Kidney (tissue), 14 donors: ENCODE measurements around the gene STK33. TPM values are rescaled to one million over a fixed set of nuclear protein-coding genes. Genes with fewer than 3 reads are reported as not detected.

Experiments used
- DNase-seq, 5 donors: peaks; one replicate each; pipeline ENCODE4 v3.0.0-alpha.2; 2013 to 2020
- FAIRE-seq: peaks from 2 replicates; lab custom pipeline; 2012; peaks lifted over from hg19 to GRCh38; lab: Jason Lieb, UNC
- H3K27ac ChIP-seq, 2 donors: one replicate each; pipeline ENCODE4 v1.7.0; 2013; ENCODE audit warnings: low read depth in 2 of 2, low read length in 2 of 2, inconsistent platforms in 1 of 2
- H3K27me3 ChIP-seq: one replicate; pipeline ENCODE4 v1.7.1; 2013; ENCODE audit warnings: low read length, inconsistent platforms; ENCODE audit not compliant: control insufficient read depth, insufficient read depth
- H3K36me3 ChIP-seq, 3 donors: one replicate each; pipeline versions ENCODE4 v1.7.0 to v1.7.1; 2013; ENCODE audit warnings: low read length in 3 of 3, control low read depth in 1 of 3, inconsistent platforms in 1 of 3; ENCODE audit not compliant: insufficient read depth in 3 of 3, control insufficient read depth in 2 of 3
- H3K4me1 ChIP-seq, 3 donors: one replicate each; pipeline versions ENCODE4 v1.7.0 to v1.7.1; 2013; ENCODE audit warnings: low read length in 3 of 3, inconsistent platforms in 1 of 3, low read depth in 1 of 3; ENCODE audit not compliant: control insufficient read depth in 2 of 3, insufficient read depth in 2 of 3
- H3K4me3 ChIP-seq, 3 donors: one replicate each; pipeline versions ENCODE4 v1.7.0 to v1.8.1; 2013; ENCODE audit warnings: low read length in 3 of 3, control low read depth in 1 of 3, inconsistent platforms in 1 of 3
- H3K9ac ChIP-seq, 3 donors: one replicate each; pipeline versions ENCODE4 v1.7.0 to v1.7.1; 2013; ENCODE audit warnings: low read length in 3 of 3, control low read depth in 1 of 3, inconsistent platforms in 1 of 3
- H3K9me3 ChIP-seq, 3 donors: one replicate each; pipeline versions ENCODE4 v1.7.0 to v1.7.1; 2013; ENCODE audit warnings: low read length in 3 of 3, control low read depth in 1 of 3, inconsistent platforms in 1 of 3; ENCODE audit not compliant: control insufficient read depth in 2 of 3, insufficient read depth in 1 of 3
- intact Hi-C: fragments of 100-400 bp; cut with DNase I; formaldehyde crosslinking; loops from one replicate; pipeline ENCODE4 v1.11.1; 2022
- polyA plus RNA-seq: library from polyadenylated mRNA; stranded (reverse); fragments of 350-450 nt; fragmentation: Illumina TruSeq; extraction: RNeasy Lipid Tissue Mini Kit (QIAGEN cat#74804); gene quantifications from one replicate; pipeline ENCODE4 v1.2.3, GENCODE V29; 2014; ENCODE audit warnings: low read depth, low replicate concordance; ENCODE audit not compliant: insufficient read depth
- total RNA-seq: library from RNA; stranded (reverse); fragmentation: NEBNext Ultra II Directional; extraction: Animal tissue kit (Norgen Biotek cat#: 25700); gene quantifications from one replicate; pipeline ENCODE4 v1.2.1, GENCODE V29; 2021
- TF ChIP-seq, protein P1 (sequence below): IDR thresholded peaks from 3 replicates; pipeline ENCODE4 v1.5.1; 2012; ENCODE audit warnings: mild to moderate bottlenecking, moderate library complexity, borderline replicate concordance; ENCODE audit not compliant: insufficient read depth; ENCODE audit errors: extremely low read depth
- donor health status: control.
- donor health status: control.
- donor health status: control.
- donor health status: control.
- donor health status: control.
- donor health status: DM: yes; HTN: yes; CAD: no.
- donor health status: Normal renal cell carcinoma (clear cell type).

Gene STK33
- total and polyA plus RNA-seq, 2 donors from 2014 or later: 11.9 to 19.3 TPM

DNA sequence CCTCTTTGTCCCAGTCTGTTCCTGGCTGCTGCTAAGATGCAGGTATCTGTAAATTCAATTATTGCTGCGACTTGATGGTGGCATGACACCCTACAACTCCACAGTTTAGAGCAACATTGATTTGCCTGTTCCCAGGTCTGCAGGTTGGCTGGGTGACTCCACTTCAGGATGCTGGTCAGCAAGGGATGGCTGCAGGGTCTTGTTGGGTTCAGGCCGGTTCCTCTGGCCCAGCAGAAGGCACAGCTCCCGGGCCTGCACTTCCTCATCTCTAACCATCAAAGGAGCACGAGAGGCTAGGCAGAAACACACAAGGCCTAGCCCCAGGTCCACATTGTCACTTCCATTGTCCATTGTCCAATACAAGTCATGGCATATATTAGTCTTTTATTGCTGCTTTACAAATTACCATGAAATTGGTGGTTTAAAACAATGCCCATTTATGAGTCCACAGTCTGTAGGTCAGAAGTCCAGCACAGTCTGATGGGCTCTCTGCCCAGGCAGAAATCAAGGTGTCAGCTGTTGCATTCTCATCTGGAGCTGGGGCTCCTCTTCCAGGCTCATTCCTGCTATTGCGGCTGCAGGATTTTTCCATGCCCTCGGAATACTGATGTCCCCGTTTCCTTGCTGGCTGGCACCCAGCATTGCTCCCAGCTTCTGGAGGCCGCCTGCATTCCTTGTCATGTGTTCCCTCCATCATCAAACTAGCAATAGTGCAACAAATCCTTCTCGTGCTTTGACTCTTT is 233.8 kb downstream of the STK33 start:
- FAIRE-seq: peak; percentile 11

DNA sequence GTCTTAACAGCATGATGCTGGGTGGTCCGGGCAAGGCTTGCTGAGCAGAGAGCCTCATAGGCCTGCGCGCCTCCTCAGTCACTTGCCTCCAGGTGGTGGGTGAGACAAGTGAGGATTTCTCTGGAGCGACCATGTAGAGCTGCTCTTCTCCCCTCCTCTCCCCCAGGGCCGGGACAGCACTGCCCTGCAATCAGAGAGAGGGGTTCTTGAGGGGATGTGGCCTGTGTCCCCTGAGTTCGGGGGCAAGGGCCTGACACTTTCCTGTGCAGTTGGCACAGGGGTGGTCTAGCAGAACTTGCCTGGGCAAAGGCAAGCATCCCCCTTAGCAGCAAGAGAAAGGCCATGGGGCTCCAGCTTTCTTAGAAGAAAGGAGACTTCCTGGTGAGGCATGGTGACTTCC is 234.5 kb downstream of the STK33 start:
- intact Hi-C loops: no loop called here
- Histone ChIP-seq H3K9ac (no peak overlapping the region), H3K4me3 (no peak overlapping the region), H3K4me1 (peaks cover 3 to 14% (median 9%) of the 10 kb centered on the region in 3 donors), H3K27me3 (no peaks in the 10 kb centered on the region), H3K9me3 (no peaks in the 10 kb centered on the region), H3K36me3 (no peaks in the 10 kb centered on the region), H3K27ac (no peak overlapping the region)
- FAIRE-seq (no peak), DNase-seq (peak in 1 of 5 donors; percentile 55)
- TF ChIP-seq, protein P1, sequence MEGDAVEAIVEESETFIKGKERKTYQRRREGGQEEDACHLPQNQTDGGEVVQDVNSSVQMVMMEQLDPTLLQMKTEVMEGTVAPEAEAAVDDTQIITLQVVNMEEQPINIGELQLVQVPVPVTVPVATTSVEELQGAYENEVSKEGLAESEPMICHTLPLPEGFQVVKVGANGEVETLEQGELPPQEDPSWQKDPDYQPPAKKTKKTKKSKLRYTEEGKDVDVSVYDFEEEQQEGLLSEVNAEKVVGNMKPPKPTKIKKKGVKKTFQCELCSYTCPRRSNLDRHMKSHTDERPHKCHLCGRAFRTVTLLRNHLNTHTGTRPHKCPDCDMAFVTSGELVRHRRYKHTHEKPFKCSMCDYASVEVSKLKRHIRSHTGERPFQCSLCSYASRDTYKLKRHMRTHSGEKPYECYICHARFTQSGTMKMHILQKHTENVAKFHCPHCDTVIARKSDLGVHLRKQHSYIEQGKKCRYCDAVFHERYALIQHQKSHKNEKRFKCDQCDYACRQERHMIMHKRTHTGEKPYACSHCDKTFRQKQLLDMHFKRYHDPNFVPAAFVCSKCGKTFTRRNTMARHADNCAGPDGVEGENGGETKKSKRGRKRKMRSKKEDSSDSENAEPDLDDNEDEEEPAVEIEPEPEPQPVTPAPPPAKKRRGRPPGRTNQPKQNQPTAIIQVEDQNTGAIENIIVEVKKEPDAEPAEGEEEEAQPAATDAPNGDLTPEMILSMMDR: no peak

More for the DNA sequence above, 233.8 kb downstream of the STK33 start:
- Histone ChIP-seq H3K4me3 (no peak overlapping the region), H3K27ac (no peak overlapping the region), H3K27me3 (no peaks in the 10 kb centered on the region), H3K4me1 (peaks cover under 1 to 11% (median 6%) of the 10 kb centered on the region in 3 donors), H3K9ac (no peak overlapping the region), H3K9me3 (no peaks in the 10 kb centered on the region), H3K36me3 (no peaks in the 10 kb centered on the region)
- TF ChIP-seq, protein P1: peak; percentile 26
- peak in 1 of 5 donors; percentile 23 for DNase-seq
- intact Hi-C loops: no loop called here

DNA sequence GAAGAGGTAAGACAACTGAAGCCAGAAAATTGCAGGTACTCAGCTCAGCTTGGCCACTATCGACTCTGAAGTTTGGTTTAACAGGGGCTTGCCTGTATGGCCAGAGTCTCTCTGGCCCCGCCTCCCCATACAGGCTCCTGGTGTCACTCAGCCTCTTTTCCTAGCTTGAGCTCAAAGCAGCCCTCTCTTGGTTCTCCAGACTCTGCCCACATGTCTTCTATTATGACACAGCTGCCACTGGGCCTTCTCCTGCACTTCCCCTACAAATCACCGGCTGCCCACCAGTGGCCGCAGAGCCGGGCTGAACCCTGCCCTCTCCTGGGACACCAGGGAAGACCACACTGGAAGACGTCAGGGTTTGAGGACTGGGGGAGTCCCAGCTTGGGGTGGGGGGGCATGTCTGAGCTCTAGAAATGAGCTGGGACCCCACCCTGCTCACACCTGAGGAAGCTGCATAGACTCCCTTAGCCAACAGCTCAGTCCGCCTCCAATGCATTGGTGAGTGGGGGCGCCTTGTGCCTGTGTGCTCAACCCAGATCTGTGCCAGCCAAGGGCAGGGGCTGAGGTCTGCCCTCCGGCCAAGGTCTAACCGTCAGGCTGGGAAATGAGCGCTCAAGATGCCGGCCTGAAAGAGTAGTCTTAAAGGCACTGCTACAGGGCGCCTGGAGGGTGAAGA is 236.0 kb downstream of the STK33 start:
- TF ChIP-seq, protein P1: no peak
- DNase-seq (peak in 1 of 5 donors; percentile 35), FAIRE-seq (no peak)
- Histone ChIP-seq H3K9ac (no peak overlapping the region), H3K27ac (no peak overlapping the region), H3K4me3 (no peak overlapping the region), H3K4me1 (peaks cover 3 to 14% (median 9%) of the 10 kb centered on the region in 3 donors), H3K27me3 (no peaks in the 10 kb centered on the region), H3K9me3 (no peaks in the 10 kb centered on the region), H3K36me3 (no peaks in the 10 kb centered on the region)
- intact Hi-C loops: no loop called here
